Osteoblast (primary cell): ENCODE measurements around the gene ERBB4. TPM values are rescaled to one million over a fixed set of nuclear protein-coding genes. Genes with fewer than 3 reads are reported as not detected.
A peak's percentile ranks its signal among the peaks of the same experiment; 100 is the strongest.

ENCODE experiments used
- DNase-seq: peaks from one replicate; pipeline ENCODE4 v3.0.0; 2011; ENCODE audit warnings: low spot score, mixed read lengths; ENCODE audit not compliant: insufficient read length; ENCODE audit errors: missing footprints
- H2AFZ ChIP-seq: 2 replicates; pipeline ENCODE4 v1.6.0; 2011; ENCODE audit warnings: mild to moderate bottlenecking, low read length
- H3K27ac ChIP-seq: 2 replicates; pipeline ENCODE4 v1.5.1; 2011; ENCODE audit warnings: mild to moderate bottlenecking, low read depth, low read length, moderate library complexity
- H3K27me3 ChIP-seq: 2 replicates; pipeline ENCODE4 v1.6.0; 2012; ENCODE audit warnings: mild to moderate bottlenecking, control low read depth, inconsistent platforms, low read length, moderate library complexity; ENCODE audit not compliant: insufficient read depth
- H3K36me3 ChIP-seq: 2 replicates; pipeline ENCODE4 v1.5.1; 2011; ENCODE audit warnings: mild to moderate bottlenecking, low read length, control low read depth, moderate library complexity; ENCODE audit not compliant: insufficient read depth
- H3K4me1 ChIP-seq: 2 replicates; pipeline ENCODE4 v1.5.1; 2011; ENCODE audit warnings: mild to moderate bottlenecking, low read length, control low read depth, moderate library complexity; ENCODE audit not compliant: insufficient read depth
- H3K4me2 ChIP-seq: 2 replicates; pipeline ENCODE4 v1.6.0; 2011; ENCODE audit warnings: mild to moderate bottlenecking, low read length; ENCODE audit not compliant: insufficient read depth
- H3K4me3 ChIP-seq: fragments of 200-600 bp; sonication (generic); 3 replicates; pipeline ENCODE4 v1.5.1; 2012; ENCODE audit warnings: mild to moderate bottlenecking, low read length, inconsistent platforms; ENCODE audit not compliant: insufficient read depth
- H3K79me2 ChIP-seq: 2 replicates; pipeline ENCODE4 v1.6.0; 2012; ENCODE audit warnings: mild to moderate bottlenecking, low read length, control low read depth, inconsistent platforms; ENCODE audit not compliant: insufficient read depth
- H3K9me3 ChIP-seq: 2 replicates; pipeline ENCODE4 v1.5.1; 2011; ENCODE audit warnings: low read depth, low read length, control low read depth
- H4K20me1 ChIP-seq: 2 replicates; pipeline ENCODE4 v1.6.0; 2012; ENCODE audit warnings: mild to moderate bottlenecking, low read length, control low read depth; ENCODE audit not compliant: insufficient read depth
- CTCF ChIP-seq: IDR thresholded peaks from 2 replicates; pipeline ENCODE4 v1.5.1; 2011; ENCODE audit warnings: mild to moderate bottlenecking, low read depth, low read length, moderate library complexity; ENCODE audit errors: extremely low read depth
- total RNA-seq: library from RNA; depleted of rRNA; stranded (reverse); fragments of >200 nt; gene quantifications from 2 replicates; pipeline ENCODE4 v1.2.3, GENCODE V29; 2012

The ERBB4 gene
- total RNA-seq, 1 donor = under 0.01 TPM

GRCh38 chr2:211437396-211437795, 1101.2 kb downstream of the ERBB4 start:
- Histone ChIP-seq H3K27me3 (no peaks in the 10 kb centered on the region), H3K27ac (no peak overlapping the region), H3K4me1 (no peaks in the 10 kb centered on the region), H3K9me3 (no peaks in the 10 kb centered on the region), H2AFZ (no peak overlapping the region), H4K20me1 (no peaks in the 10 kb centered on the region), H3K4me3 (no peak overlapping the region), H3K36me3 (no peaks in the 10 kb centered on the region), H3K79me2 (no peaks in the 10 kb centered on the region), H3K4me2 (no peak overlapping the region)
- DNase-seq = no peak
- no peak for TF ChIP-seq CTCF

DNA sequence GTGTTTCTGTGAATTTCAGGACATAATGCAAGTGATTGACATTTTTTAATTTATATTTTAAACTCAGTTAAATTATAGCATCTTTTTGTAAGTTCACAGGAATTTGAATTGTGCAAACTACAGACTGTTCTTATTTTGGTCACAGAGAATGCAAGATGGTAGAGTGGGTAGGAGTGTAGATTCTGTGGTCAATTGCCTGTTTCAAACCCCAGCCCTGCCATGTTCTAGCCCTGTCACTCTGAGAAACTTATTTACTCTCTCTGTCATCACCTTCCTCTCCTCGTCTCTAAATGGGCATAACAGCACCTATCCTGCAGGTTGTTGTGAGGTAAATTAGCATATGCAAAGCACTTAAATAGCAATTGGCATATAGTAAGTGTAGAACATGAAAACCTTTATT, 1102.4 kb downstream of the ERBB4 start:
- Histone ChIP-seq H3K4me3 (no peak overlapping the region), H3K36me3 (no peaks in the 10 kb centered on the region), H3K9me3 (no peaks in the 10 kb centered on the region), H4K20me1 (no peaks in the 10 kb centered on the region), H3K27ac (no peak overlapping the region), H3K79me2 (no peaks in the 10 kb centered on the region), H2AFZ (no peak overlapping the region), H3K27me3 (no peaks in the 10 kb centered on the region), H3K4me1 (no peaks in the 10 kb centered on the region), H3K4me2 (no peak overlapping the region)
- DNase-seq = no peak
- TF ChIP-seq CTCF = no peak

DNA sequence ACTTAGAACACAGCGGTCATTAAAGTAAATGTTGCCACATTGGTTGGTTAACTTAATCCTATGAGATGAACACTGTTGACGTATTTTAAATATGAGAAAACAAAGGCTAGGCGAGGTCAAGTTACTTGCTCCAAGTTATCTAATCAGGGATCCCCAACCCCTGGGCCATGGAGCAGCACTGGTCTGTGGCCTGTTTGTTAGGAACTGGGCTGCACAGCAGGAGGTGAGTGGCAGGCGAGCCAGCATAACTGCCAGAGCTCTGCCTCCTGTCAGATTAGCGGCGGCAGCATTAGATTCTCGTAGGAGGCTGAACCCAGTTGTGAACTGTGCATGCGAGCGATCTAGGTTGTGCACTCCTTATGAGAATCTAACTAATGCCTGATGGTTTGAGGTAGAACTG, 1103.3 kb downstream of the ERBB4 start:
- Histone ChIP-seq H3K4me1 (no peaks in the 10 kb centered on the region), H3K4me2 (no peak overlapping the region), H4K20me1 (no peaks in the 10 kb centered on the region), H3K9me3 (no peaks in the 10 kb centered on the region), H3K79me2 (no peaks in the 10 kb centered on the region), H3K36me3 (no peaks in the 10 kb centered on the region), H3K4me3 (no peak overlapping the region), H3K27me3 (no peaks in the 10 kb centered on the region), H3K27ac (no peak overlapping the region), H2AFZ (no peak overlapping the region)
- TF ChIP-seq CTCF = no peak
- DNase-seq = no peak

DNA sequence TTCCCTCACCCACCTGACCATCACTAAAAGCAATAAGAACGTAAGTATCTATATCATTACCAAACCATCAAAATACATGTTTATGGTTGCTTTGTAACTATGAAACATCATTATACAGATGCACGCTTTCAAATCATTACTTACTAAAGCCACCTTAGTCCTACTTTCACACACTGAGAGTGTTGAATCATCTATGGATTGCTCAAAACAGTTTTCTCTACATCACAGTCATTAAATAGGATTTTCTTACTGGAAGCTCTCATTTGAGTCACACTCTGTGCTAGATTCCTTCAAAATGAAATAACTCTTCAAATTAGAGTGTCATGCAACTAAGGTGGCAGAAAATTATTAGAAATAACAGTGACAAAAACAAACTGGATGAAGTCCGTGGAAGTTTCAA, 1103.8 kb downstream of the ERBB4 start:
- Histone ChIP-seq H2AFZ (no peak overlapping the region), H3K4me1 (no peaks in the 10 kb centered on the region), H3K79me2 (no peaks in the 10 kb centered on the region), H3K9me3 (no peaks in the 10 kb centered on the region), H3K36me3 (no peaks in the 10 kb centered on the region), H3K4me2 (no peak overlapping the region), H3K27me3 (no peaks in the 10 kb centered on the region), H3K4me3 (no peak overlapping the region), H4K20me1 (no peaks in the 10 kb centered on the region), H3K27ac (no peak overlapping the region)
- no peak for TF ChIP-seq CTCF
- peak; percentile 3 for DNase-seq
